Measurements from ENCODE around the gene FBF1. TPM values are rescaled to one million over a fixed set of nuclear protein-coding genes. Genes with fewer than 3 reads are reported as not detected.

Gene FBF1
- polyA plus RNA-seq, 1 donor from 2014 or later = 13.5 TPM

GRCh38 chr17:75920045-75920560 lies 20.7 kb downstream of the FBF1 start:
- Histone ChIP-seq H3K4me2 (ENCODE audit: low read length) (no peak overlapping the region), H4K20me1 (ENCODE audit: insufficient read depth) (no peaks in the 10 kb centered on the region), H3K4me3 (ENCODE audit: low read length) (no peak overlapping the region), H3F3A (ENCODE audit: insufficient read depth, low read length, poor library complexity, severe bottlenecking) (no peaks in the 10 kb centered on the region), H3K79me2 (replicated peaks; ENCODE audit: insufficient read depth, low read length) (no peaks in the 10 kb centered on the region), H3K9ac (ENCODE audit: low read length) (no peak overlapping the region), H3K9me3 (ENCODE audit: low read length) (no peaks in the 10 kb centered on the region), H2AFZ (ENCODE audit: low read depth, low read length) (no peak overlapping the region), H3K27ac (ENCODE audit: low read length) (no peak overlapping the region), H3K36me3 (ENCODE audit: insufficient read depth, low read length) (no peaks in the 10 kb centered on the region), H3K27me3 (ENCODE audit: insufficient read depth, low read depth, low read length) (no peaks in the 10 kb centered on the region), H3K9me2 (ENCODE audit: insufficient read depth, low read length) (no peaks in the 10 kb centered on the region)
- TF ChIP-seq MXI1 (conservative IDR thresholded peaks at IDR 0.05; ENCODE audit: poor library complexity, severe bottlenecking) = no peak
- TF ChIP-seq RAD21 (conservative IDR thresholded peaks at IDR 0.05) = no peak
- no peak for TF ChIP-seq EZH2 (IDR thresholded peaks at IDR 0.05; ENCODE audit: borderline replicate concordance, insufficient read depth, low read length, poor library complexity, severe bottlenecking)
- TF ChIP-seq CTCF (IDR thresholded peaks at IDR 0.05; ENCODE audit: poor library complexity, severe bottlenecking) = no peak
- no peak for TF ChIP-seq REST (IDR thresholded peaks at IDR 0.05; ENCODE audit: borderline replicate concordance)
- TF ChIP-seq TAF1 (IDR thresholded peaks at IDR 0.05; ENCODE audit: low read depth) = no peak
- TF ChIP-seq SMC3 (conservative IDR thresholded peaks at IDR 0.05; ENCODE audit: poor library complexity) = no peak
- no peak for TF ChIP-seq EP300 (conservative IDR thresholded peaks at IDR 0.05; ENCODE audit: poor library complexity, severe bottlenecking)

- Histone ChIP-seq H3F3A (ENCODE audit: insufficient read depth, low read length, poor library complexity, severe bottlenecking) (no peaks in the 10 kb centered on the region), H3K9me3 (ENCODE audit: low read length) (no peaks in the 10 kb centered on the region), H2AFZ (ENCODE audit: low read depth, low read length) (no peak overlapping the region), H3K9ac (ENCODE audit: low read length) (no peak overlapping the region), H3K27me3 (ENCODE audit: insufficient read depth, low read depth, low read length) (no peaks in the 10 kb centered on the region), H4K20me1 (ENCODE audit: insufficient read depth) (no peaks in the 10 kb centered on the region), H3K9me2 (ENCODE audit: insufficient read depth, low read length) (no peaks in the 10 kb centered on the region), H3K36me3 (ENCODE audit: insufficient read depth, low read length) (no peaks in the 10 kb centered on the region), H3K4me3 (ENCODE audit: low read length) (no peak overlapping the region), H3K27ac (ENCODE audit: low read length) (no peak overlapping the region), H3K4me2 (ENCODE audit: low read length) (no peak overlapping the region), H3K79me2 (replicated peaks; ENCODE audit: insufficient read depth, low read length) (no peaks in the 10 kb centered on the region)
- TF ChIP-seq RAD21 (conservative IDR thresholded peaks at IDR 0.05) (no peak), SMC3 (conservative IDR thresholded peaks at IDR 0.05; ENCODE audit: poor library complexity) (no peak), EZH2 (IDR thresholded peaks at IDR 0.05; ENCODE audit: borderline replicate concordance, insufficient read depth, low read length, poor library complexity, severe bottlenecking) (no peak), TAF1 (IDR thresholded peaks at IDR 0.05; ENCODE audit: low read depth) (no peak), REST (IDR thresholded peaks at IDR 0.05; ENCODE audit: borderline replicate concordance) (no peak), MXI1 (conservative IDR thresholded peaks at IDR 0.05; ENCODE audit: poor library complexity, severe bottlenecking) (no peak), CTCF (IDR thresholded peaks at IDR 0.05; ENCODE audit: poor library complexity, severe bottlenecking) (no peak), POLR2AphosphoS5 (IDR thresholded peaks at IDR 0.05) (no peak), EP300 (conservative IDR thresholded peaks at IDR 0.05; ENCODE audit: poor library complexity, severe bottlenecking) (no peak)
Measured at GRCh38 chr17:75919611-75920010, 21.2 kb downstream of the FBF1 start.
